GM12892 (cell line): Measurements from ENCODE around the gene CDSN.

ENCODE experiments used
- DNase-seq: peaks from one replicate; pipeline ENCODE4 v3.0.0; 2011; ENCODE audit not compliant: insufficient read length
- FAIRE-seq: peaks from 2 replicates; lab custom pipeline; 2011; peaks lifted over from hg19 to GRCh38; lab: Jason Lieb, UNC
- POLR2A ChIP-seq: IDR thresholded peaks from 2 replicates; pipeline ENCODE4 v1.6.1; 2011; ENCODE audit warnings: low read depth, low read length, control low read depth
- POLR2AphosphoS5 ChIP-seq: IDR thresholded peaks from 2 replicates; pipeline ENCODE4 v1.6.1; 2011; ENCODE audit warnings: low read depth, low read length, control low read depth
- TAF1 ChIP-seq: IDR thresholded peaks from 2 replicates; pipeline ENCODE4 v1.6.1; 2011; ENCODE audit warnings: low read depth, mild to moderate bottlenecking, control low read depth, low read length, borderline replicate concordance

CDSN gene

GRCh38 chr6:31107052-31107451 lies 13.2 kb downstream of the CDSN start:
- FAIRE-seq: no peak
- TF ChIP-seq POLR2AphosphoS5: no peak
- TF ChIP-seq POLR2A: no peak
- TF ChIP-seq TAF1: no peak
- DNase-seq: no peak

DNA sequence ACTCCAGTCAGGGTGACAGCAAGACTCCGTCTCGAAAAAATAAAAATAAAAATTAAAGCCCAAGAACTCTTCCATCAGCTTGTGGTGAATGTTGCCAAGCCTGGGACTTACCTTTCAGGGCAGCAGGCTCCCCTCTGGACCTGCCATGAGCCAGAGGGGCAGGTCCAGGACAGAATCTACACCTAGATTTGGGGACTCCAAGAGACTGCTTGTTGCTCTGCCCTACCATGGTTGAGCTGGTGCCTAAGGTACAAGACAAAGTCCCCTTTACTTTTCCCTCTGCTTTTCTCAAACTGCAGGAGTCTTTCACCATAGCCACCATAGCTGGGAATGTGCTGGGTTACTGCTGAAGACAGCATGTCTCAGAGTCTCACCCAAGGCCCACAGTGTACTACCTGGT lies 17.1 kb downstream of the CDSN start:
- FAIRE-seq (no peak), DNase-seq (no peak)
- TF ChIP-seq POLR2AphosphoS5 (no peak), POLR2A (no peak), TAF1 (no peak)

- no peak for DNase-seq
- FAIRE-seq: no peak
- TF ChIP-seq TAF1 (no peak), POLR2AphosphoS5 (no peak), POLR2A (no peak)
These were observed 21.8 kb downstream of the CDSN start for GRCh38 chr6:31098449-31098938.

GRCh38 chr6:31096656-31097055 lies 23.6 kb downstream of the CDSN start:
- TF ChIP-seq POLR2A (no peak), POLR2AphosphoS5 (no peak), TAF1 (no peak)
- no peak for FAIRE-seq

GRCh38 chr6:31096215-31096614 lies 24.0 kb downstream of the CDSN start:
- FAIRE-seq: no peak
- no peak for TF ChIP-seq POLR2A
- no peak for TF ChIP-seq POLR2AphosphoS5
- TF ChIP-seq TAF1: no peak
- no peak for DNase-seq

More at GRCh38 chr6:31096656-31097055, 23.6 kb downstream of the CDSN start:
- no peak for DNase-seq

- DNase-seq (no peak), FAIRE-seq (no peak)
- TF ChIP-seq TAF1 (no peak), POLR2AphosphoS5 (no peak), POLR2A (no peak)
These were observed 25.8 kb downstream of the CDSN start for GRCh38 chr6:31094389-31094881.

- TF ChIP-seq POLR2AphosphoS5: no peak
- TF ChIP-seq POLR2A: no peak
- no peak for TF ChIP-seq TAF1
- no peak for DNase-seq
- no peak for FAIRE-seq
These were observed 27.3 kb downstream of the CDSN start for GRCh38 chr6:31092769-31093505.

- no peak for DNase-seq
- TF ChIP-seq POLR2A: no peak
- no peak for TF ChIP-seq POLR2AphosphoS5
- no peak for TF ChIP-seq TAF1
- FAIRE-seq: no peak
These were observed 28.0 kb downstream of the CDSN start for GRCh38 chr6:31092238-31092637.

- DNase-seq: no peak
- no peak for FAIRE-seq
- TF ChIP-seq POLR2A: no peak
- no peak for TF ChIP-seq TAF1
These were observed 28.6 kb downstream of the CDSN start for GRCh38 chr6:31091680-31092079.

DNA sequence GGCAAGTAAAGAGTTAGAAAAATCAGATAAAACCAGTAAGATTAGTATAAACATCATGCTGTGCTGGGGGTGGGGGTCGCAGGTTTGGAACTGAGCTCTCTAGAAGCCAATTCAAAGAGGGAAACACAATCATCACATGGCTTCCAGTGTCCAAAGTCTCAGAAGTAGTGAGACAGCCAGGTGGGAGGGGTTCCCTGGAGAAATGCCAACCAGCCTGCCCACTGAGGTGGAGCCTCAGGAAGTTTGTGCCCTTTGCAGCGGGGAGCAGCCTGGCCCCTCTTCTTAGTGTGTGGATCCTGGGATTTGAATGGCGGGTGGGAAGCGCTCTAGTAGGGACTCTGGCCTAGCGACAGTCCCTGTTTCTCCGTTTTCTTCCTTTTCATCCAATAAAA lies 29.3 kb downstream of the CDSN start:
- DNase-seq (no peak), FAIRE-seq (no peak)
- TF ChIP-seq POLR2AphosphoS5: no peak
- no peak for TF ChIP-seq POLR2A
- no peak for TF ChIP-seq TAF1

- FAIRE-seq (no peak), DNase-seq (no peak)
- TF ChIP-seq POLR2A (no peak), TAF1 (no peak), POLR2AphosphoS5 (no peak)
These were observed 29.8 kb downstream of the CDSN start for GRCh38 chr6:31090275-31090972.
